SK-N-MC (cell line): ENCODE data around the gene NR1H3.

ENCODE experiments used
- EZH2 ChIP-seq: fragments of 200-600 bp; sonication (generic); IDR thresholded peaks from one replicate; pipeline ENCODE4 v1.6.1; 2017; ENCODE audit warnings: antibody characterized with exemption
- FOXP2 ChIP-seq: optimal IDR thresholded peaks from 2 replicates; pipeline ENCODE3; 2011; ENCODE audit warnings: mild to moderate bottlenecking, moderate library complexity; ENCODE audit not compliant: insufficient read depth; ENCODE audit errors: extremely low read length, control extremely low read depth
- POLR2AphosphoS5 ChIP-seq: IDR thresholded peaks from 2 replicates; pipeline ENCODE4 v1.6.1; 2012; ENCODE audit warnings: mild to moderate bottlenecking, low read depth, low read length, borderline replicate concordance

GRCh38 chr11:47222696-47223095 is 35.1 kb upstream of the NR1H3 start:
- TF ChIP-seq POLR2AphosphoS5 (no peak), EZH2 (no peak), FOXP2 (no peak)
